ENCODE results near the gene HEATR5B.

HEATR5B gene

GRCh38 chr2:37098416-37099118, 14.4 kb upstream of the HEATR5B start:
- no peaks in the 10 kb centered on the region for H3K4me1 Mint-ChIP-seq
- peaks cover 40% of the 10 kb centered on the region for H3K36me3 Mint-ChIP-seq (ENCODE audit: insufficient read depth)
- no peak overlapping the region for H3K27ac Mint-ChIP-seq (ENCODE audit: low read depth)
- H3K4me3 Mint-ChIP-seq: no peak overlapping the region
- H3K9me3 Mint-ChIP-seq: no peaks in the 10 kb centered on the region
- DNase-seq (ENCODE audit: low spot score in 2 of 2) (no peak), ATAC-seq (replicated peaks; ENCODE audit: extremely low read depth, poor library complexity, severe bottlenecking) (no peak)
- H3K27me3 Mint-ChIP-seq: no peaks in the 10 kb centered on the region

GRCh38 chr2:37096568-37096967, 12.4 kb upstream of the HEATR5B start:
- no peak for DNase-seq (ENCODE audit: low spot score in 2 of 2)
- peaks cover 42% of the 10 kb centered on the region for H3K36me3 Mint-ChIP-seq (ENCODE audit: insufficient read depth)
- H3K27ac Mint-ChIP-seq (ENCODE audit: low read depth): peak overlapping the region; percentile 47
- H3K27me3 Mint-ChIP-seq: no peaks in the 10 kb centered on the region
- no peaks in the 10 kb centered on the region for H3K4me1 Mint-ChIP-seq
- H3K4me3 Mint-ChIP-seq: no peak overlapping the region
- ATAC-seq (replicated peaks; ENCODE audit: extremely low read depth, poor library complexity, severe bottlenecking): no peak
- no peaks in the 10 kb centered on the region for H3K9me3 Mint-ChIP-seq

GRCh38 chr2:37091873-37092272, 7.7 kb upstream of the HEATR5B start:
- ATAC-seq (replicated peaks; ENCODE audit: extremely low read depth, poor library complexity, severe bottlenecking): no peak
- Mint-ChIP-seq H3K27me3 (no peaks in the 10 kb centered on the region), H3K36me3 (ENCODE audit: insufficient read depth) (peaks cover 53% of the 10 kb centered on the region), H3K4me1 (peaks cover 20% of the 10 kb centered on the region), H3K9me3 (no peaks in the 10 kb centered on the region), H3K4me3 (no peak overlapping the region), H3K27ac (ENCODE audit: low read depth) (no peak overlapping the region)
- no peak for DNase-seq (ENCODE audit: low spot score in 2 of 2)

DNA sequence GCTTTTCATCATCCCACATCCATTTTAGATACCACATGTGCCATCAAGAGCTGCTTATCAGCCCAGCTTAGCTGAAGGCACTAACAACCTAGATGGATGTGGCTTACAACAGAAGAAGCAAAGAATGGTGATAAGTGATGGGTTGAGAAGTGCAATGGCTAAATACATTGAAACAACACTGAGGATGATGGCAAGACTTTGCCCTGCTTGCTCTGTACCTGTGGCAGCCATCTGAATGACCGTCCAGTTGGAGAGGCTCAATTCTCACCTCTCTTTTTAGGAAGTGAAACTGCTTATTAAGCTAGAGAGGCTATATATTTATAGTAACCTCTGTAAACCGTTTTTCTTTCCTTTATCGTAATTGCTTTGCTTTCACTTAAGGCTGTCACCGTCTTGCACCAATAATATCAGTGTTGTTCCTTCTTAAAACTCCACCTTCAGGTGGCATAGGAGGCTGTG, 5.9 kb upstream of the HEATR5B start:
- Mint-ChIP-seq H3K27ac (ENCODE audit: low read depth) (no peak overlapping the region), H3K36me3 (ENCODE audit: insufficient read depth) (peaks cover 45% of the 10 kb centered on the region), H3K4me3 (no peak overlapping the region), H3K4me1 (peaks cover 20% of the 10 kb centered on the region), H3K27me3 (no peaks in the 10 kb centered on the region), H3K9me3 (no peaks in the 10 kb centered on the region)
- no peak for DNase-seq (ENCODE audit: low spot score in 2 of 2)
- no peak for ATAC-seq (replicated peaks; ENCODE audit: extremely low read depth, poor library complexity, severe bottlenecking)

DNA sequence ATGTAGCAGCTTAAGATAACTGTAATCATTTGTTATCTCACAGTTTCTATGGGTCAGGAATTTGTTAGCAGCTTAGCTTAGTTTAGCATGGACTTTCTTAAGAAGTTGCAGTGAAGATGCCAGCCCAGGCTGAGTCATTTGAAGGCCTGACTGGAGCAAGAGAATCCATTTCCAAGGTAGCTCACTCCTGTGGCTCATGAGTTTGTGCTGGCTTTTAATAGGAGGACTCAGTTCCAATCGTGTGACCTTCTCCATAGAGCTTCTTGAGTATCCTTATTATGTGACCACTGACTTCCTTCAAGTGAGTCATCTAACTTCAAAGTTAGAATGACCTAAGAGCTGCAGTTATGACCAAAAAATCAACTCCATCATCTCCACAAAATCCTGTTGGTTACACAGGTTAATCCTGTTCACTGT, 1.6 kb upstream of the HEATR5B start:
- Mint-ChIP-seq H3K36me3 (ENCODE audit: insufficient read depth) (peaks cover 25% of the 10 kb centered on the region), H3K27ac (ENCODE audit: low read depth) (no peak overlapping the region), H3K4me3 (no peak overlapping the region), H3K9me3 (no peaks in the 10 kb centered on the region), H3K27me3 (no peaks in the 10 kb centered on the region), H3K4me1 (peaks cover 50% of the 10 kb centered on the region)
- ATAC-seq (replicated peaks; ENCODE audit: extremely low read depth, poor library complexity, severe bottlenecking): no peak
- DNase-seq (ENCODE audit: low spot score in 2 of 2): no peak

GRCh38 chr2:37084797-37085196, 625 bp upstream of the HEATR5B start:
- Mint-ChIP-seq H3K9me3 (no peaks in the 10 kb centered on the region), H3K27ac (ENCODE audit: low read depth) (no peak overlapping the region), H3K36me3 (ENCODE audit: insufficient read depth) (peaks cover 24% of the 10 kb centered on the region), H3K27me3 (no peaks in the 10 kb centered on the region), H3K4me1 (peaks cover 58% of the 10 kb centered on the region), H3K4me3 (no peak overlapping the region)
- peak; percentile 15 for ATAC-seq (replicated peaks; ENCODE audit: extremely low read depth, poor library complexity, severe bottlenecking)
- DNase-seq (ENCODE audit: low spot score in 2 of 2): no peak

- no peaks in the 10 kb centered on the region for H3K27me3 Mint-ChIP-seq
These were observed 3.5 kb downstream of the HEATR5B start for GRCh38 chr2:37080689-37081088.

GRCh38 chr2:37080266-37080665, 3.9 kb downstream of the HEATR5B start:
- Mint-ChIP-seq H3K4me1 (peaks cover 69% of the 10 kb centered on the region), H3K36me3 (ENCODE audit: insufficient read depth) (peaks cover 26% of the 10 kb centered on the region), H3K27ac (ENCODE audit: low read depth) (peak overlapping the region; percentile 90), H3K9me3 (no peaks in the 10 kb centered on the region), H3K4me3 (peak overlapping the region; percentile 71), H3K27me3 (no peaks in the 10 kb centered on the region)
- ATAC-seq (replicated peaks; ENCODE audit: extremely low read depth, poor library complexity, severe bottlenecking): no peak
- DNase-seq (ENCODE audit: low spot score in 2 of 2): no peak

More at GRCh38 chr2:37080689-37081088, 3.5 kb downstream of the HEATR5B start:
- no peak for ATAC-seq (replicated peaks; ENCODE audit: extremely low read depth, poor library complexity, severe bottlenecking)
- Mint-ChIP-seq H3K36me3 (ENCODE audit: insufficient read depth) (peaks cover 26% of the 10 kb centered on the region), H3K9me3 (no peaks in the 10 kb centered on the region), H3K4me3 (peak overlapping the region; percentile 71), H3K4me1 (peaks cover 69% of the 10 kb centered on the region), H3K27ac (ENCODE audit: low read depth) (peak overlapping the region; percentile 90)
- no peak for DNase-seq (ENCODE audit: low spot score in 2 of 2)

GRCh38 chr2:37070931-37071330, 13.2 kb downstream of the HEATR5B start:
- no peak overlapping the region for H3K4me3 Mint-ChIP-seq
- H3K27me3 Mint-ChIP-seq: no peaks in the 10 kb centered on the region
- H3K9me3 Mint-ChIP-seq: no peaks in the 10 kb centered on the region
- DNase-seq (ENCODE audit: low spot score in 2 of 2): no peak
- H3K36me3 Mint-ChIP-seq (ENCODE audit: insufficient read depth): peaks cover 67% of the 10 kb centered on the region
- H3K4me1 Mint-ChIP-seq: peaks cover 35% of the 10 kb centered on the region
- no peak for ATAC-seq (replicated peaks; ENCODE audit: extremely low read depth, poor library complexity, severe bottlenecking)
- H3K27ac Mint-ChIP-seq (ENCODE audit: low read depth): no peak overlapping the region

DNA sequence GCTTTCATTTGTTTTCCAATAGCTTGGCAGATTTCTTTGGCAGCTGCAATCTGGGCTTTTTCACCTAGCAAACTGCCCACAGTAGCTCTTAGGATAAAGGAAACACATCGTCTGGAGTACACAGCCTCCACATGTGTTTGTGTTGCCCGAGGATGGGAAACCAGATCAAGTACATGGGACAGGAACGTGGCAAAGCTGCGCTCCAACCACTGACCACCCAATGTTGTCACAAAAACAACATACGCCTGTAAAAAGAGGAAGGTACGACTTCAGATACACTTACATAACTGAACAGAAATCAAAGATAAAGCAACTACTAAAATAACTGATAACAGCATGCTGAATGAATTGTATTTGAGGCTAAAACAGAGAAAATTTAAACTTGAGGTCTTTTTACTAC, 15.5 kb downstream of the HEATR5B start:
- Mint-ChIP-seq H3K36me3 (ENCODE audit: insufficient read depth) (peaks cover 72% of the 10 kb centered on the region), H3K27me3 (no peaks in the 10 kb centered on the region), H3K4me1 (peaks cover 22% of the 10 kb centered on the region), H3K4me3 (no peak overlapping the region), H3K9me3 (no peaks in the 10 kb centered on the region), H3K27ac (ENCODE audit: low read depth) (no peak overlapping the region)
- ATAC-seq (replicated peaks; ENCODE audit: extremely low read depth, poor library complexity, severe bottlenecking): no peak
- DNase-seq (ENCODE audit: low spot score in 2 of 2): no peak

- Mint-ChIP-seq H3K27ac (ENCODE audit: low read depth) (no peak overlapping the region), H3K4me1 (no peaks in the 10 kb centered on the region), H3K27me3 (no peaks in the 10 kb centered on the region), H3K4me3 (no peak overlapping the region), H3K9me3 (no peaks in the 10 kb centered on the region), H3K36me3 (ENCODE audit: insufficient read depth) (peaks cover 67% of the 10 kb centered on the region)
- ATAC-seq (replicated peaks; ENCODE audit: extremely low read depth, poor library complexity, severe bottlenecking) (no peak), DNase-seq (ENCODE audit: low spot score in 2 of 2) (no peak)
These were observed 22.4 kb downstream of the HEATR5B start for GRCh38 chr2:37061776-37062175.

DNA sequence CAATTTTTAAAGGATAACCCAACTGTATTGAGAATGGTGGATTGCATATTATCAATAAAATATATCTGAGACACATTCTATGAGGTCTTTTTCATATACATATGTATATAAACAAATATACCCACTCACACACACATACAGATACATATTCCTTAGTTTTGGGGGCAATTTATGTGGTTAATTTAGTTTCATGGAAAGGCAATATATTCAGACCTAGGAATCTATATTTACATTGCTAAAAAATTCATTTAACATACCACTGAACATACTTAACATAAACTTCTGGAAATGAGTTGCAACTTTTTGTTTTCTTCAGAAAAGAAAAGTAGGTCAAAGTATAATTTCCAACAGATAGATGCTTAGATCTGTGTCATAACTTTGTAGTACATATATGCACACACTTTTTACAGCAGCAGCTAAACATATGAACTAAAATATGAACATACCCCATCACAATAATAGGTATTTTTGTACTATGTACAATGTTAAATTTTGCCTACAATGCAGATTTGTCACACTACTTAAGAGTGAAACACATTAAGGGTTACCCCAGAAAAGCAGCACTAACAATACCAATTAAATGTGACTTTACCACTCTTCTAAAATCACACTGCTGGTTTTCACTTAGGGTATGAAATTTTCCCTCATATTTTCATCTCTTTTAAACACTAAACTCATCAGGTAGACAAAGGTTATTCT, 23.0 kb downstream of the HEATR5B start:
- Mint-ChIP-seq H3K4me1 (no peaks in the 10 kb centered on the region), H3K4me3 (no peak overlapping the region), H3K9me3 (no peaks in the 10 kb centered on the region), H3K27me3 (no peaks in the 10 kb centered on the region), H3K27ac (ENCODE audit: low read depth) (no peak overlapping the region), H3K36me3 (ENCODE audit: insufficient read depth) (peaks cover 70% of the 10 kb centered on the region)
- ATAC-seq (replicated peaks; ENCODE audit: extremely low read depth, poor library complexity, severe bottlenecking) (no peak), DNase-seq (ENCODE audit: low spot score in 2 of 2) (no peak)

GRCh38 chr2:37060446-37060845, 23.7 kb downstream of the HEATR5B start:
- Mint-ChIP-seq H3K27me3 (no peaks in the 10 kb centered on the region), H3K36me3 (ENCODE audit: insufficient read depth) (peaks cover 71% of the 10 kb centered on the region), H3K27ac (ENCODE audit: low read depth) (no peak overlapping the region), H3K4me1 (no peaks in the 10 kb centered on the region), H3K4me3 (no peak overlapping the region), H3K9me3 (no peaks in the 10 kb centered on the region)
- ATAC-seq (replicated peaks; ENCODE audit: extremely low read depth, poor library complexity, severe bottlenecking): no peak
- DNase-seq (ENCODE audit: low spot score in 2 of 2): no peak
